GM18508 (cell line): ENCODE measurements around the gene MDM2.
"Not testable (repeated sequence)": the region's sequence is repeated elsewhere in the genome, so short reads cannot be mapped to it uniquely, and the experiment has no call there.

Experiments used
- ATAC-seq: cut with Tn5 transposase; IDR thresholded peaks from one replicate; pipeline ENCODE4 v1.9.1; 2021; ENCODE audit warnings: moderate number of reproducible peaks; ENCODE audit not compliant: insufficient read depth, unreplicated experiment

The MDM2 gene

GRCh38 chr12:68824131-68824530, 16.2 kb downstream of the MDM2 start:
- no peak for ATAC-seq

- ATAC-seq: no peak
Observed at GRCh38 chr12:68824597-68825250, 16.7 kb downstream of the MDM2 start.

GRCh38 chr12:68825569-68826217, 17.7 kb downstream of the MDM2 start:
- no peak for ATAC-seq

- ATAC-seq: no peak
Observed at GRCh38 chr12:68827895-68828671, 20.1 kb downstream of the MDM2 start.

GRCh38 chr12:68828672-68829068, 20.7 kb downstream of the MDM2 start:
- ATAC-seq: no peak

- no peak for ATAC-seq
Observed at GRCh38 chr12:68831272-68831671, 23.3 kb downstream of the MDM2 start.

GRCh38 chr12:68831751-68832503, 23.9 kb downstream of the MDM2 start:
- ATAC-seq: no peak

- no peak for ATAC-seq
Observed at GRCh38 chr12:68832504-68832867, 24.5 kb downstream of the MDM2 start.

GRCh38 chr12:68833508-68833907, 25.5 kb downstream of the MDM2 start:
- no peak for ATAC-seq

GRCh38 chr12:68835333-68835908, 27.4 kb downstream of the MDM2 start:
- no peak for ATAC-seq

- ATAC-seq: no peak
Observed at GRCh38 chr12:68837215-68837614, 29.2 kb downstream of the MDM2 start.

- ATAC-seq: no peak
Observed at GRCh38 chr12:68838046-68838886, 30.3 kb downstream of the MDM2 start.

GRCh38 chr12:68839183-68840147, 31.5 kb downstream of the MDM2 start:
- no peak for ATAC-seq

GRCh38 chr12:68841175-68841574, 33.2 kb downstream of the MDM2 start:
- not testable (repeated sequence) for ATAC-seq

GRCh38 chr12:68841717-68842116, 33.7 kb downstream of the MDM2 start:
- no peak for ATAC-seq

- no peak for ATAC-seq
Observed at GRCh38 chr12:68842123-68842522, 34.1 kb downstream of the MDM2 start.

- ATAC-seq: no peak
Observed at GRCh38 chr12:68842784-68843567, 35.0 kb downstream of the MDM2 start.

GRCh38 chr12:68844318-68844745, 36.4 kb downstream of the MDM2 start:
- ATAC-seq: no peak
